Measurements from ENCODE around the gene PAFAH1B1.
"Not testable (repeated sequence)": the region's sequence is repeated elsewhere in the genome, so short reads cannot be mapped to it uniquely, and the experiment has no call there.

Gene PAFAH1B1

DNA sequence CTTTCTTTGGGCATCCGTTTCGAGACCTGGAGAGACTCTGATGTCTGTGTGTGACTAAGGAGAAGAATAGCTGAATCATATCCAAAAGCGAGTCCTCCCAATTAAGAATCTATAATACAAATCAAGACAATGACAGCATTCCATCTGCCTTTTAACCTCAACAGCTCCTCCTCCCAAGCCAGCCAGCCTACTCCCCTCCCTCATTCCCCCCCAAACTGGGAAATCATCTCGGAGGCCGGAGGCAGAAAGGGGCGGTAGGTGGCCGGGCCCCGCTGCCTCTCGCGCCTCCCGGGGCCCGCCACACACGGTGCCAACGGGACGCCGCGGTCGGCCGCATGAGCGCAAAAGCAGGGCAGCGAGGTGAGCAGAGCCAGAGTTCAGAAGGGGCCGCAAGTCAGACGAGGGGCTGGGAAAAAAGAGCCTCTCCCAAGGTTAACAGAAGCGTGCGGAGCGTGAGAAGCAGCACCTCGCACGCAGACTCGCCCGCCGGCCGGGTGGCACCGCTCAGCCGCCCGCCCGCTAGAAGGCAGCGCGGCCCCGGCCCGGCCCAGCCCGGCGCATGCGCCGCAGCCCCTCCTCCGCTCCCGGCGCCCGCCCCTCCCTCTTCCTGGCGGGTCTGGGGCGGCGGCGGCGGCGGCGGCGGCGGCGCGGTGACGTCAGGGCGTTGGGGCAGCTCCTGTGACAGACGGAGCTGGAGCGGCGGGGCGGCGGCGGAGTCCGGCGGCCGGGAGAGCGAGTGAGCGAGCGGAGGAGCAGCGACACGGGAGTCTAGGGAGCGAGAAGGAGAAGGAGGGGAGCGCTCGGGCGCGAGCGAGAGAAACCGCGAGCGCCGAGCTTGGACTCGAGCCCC lies at the start of gene PAFAH1B1:
Gene PAFAH1B1, plus strand, starts transcription at position 684 of the 850 bp plus-strand sequence. CDS start 44,635 bp downstream, outside the sequence.
- no peak for DNase-seq (ENCODE audit: low read depth)

- no peak for DNase-seq (ENCODE audit: low read depth)
These were observed 48.1 kb upstream of the PAFAH1B1 start for GRCh38 chr17:2545393-2545792.

- no peak for DNase-seq (ENCODE audit: low read depth)
These were observed 46.3 kb upstream of the PAFAH1B1 start for GRCh38 chr17:2547176-2547575.

- DNase-seq (ENCODE audit: low read depth), result not testable (repeated sequence)
These were observed 45.4 kb upstream of the PAFAH1B1 start for GRCh38 chr17:2548026-2548425.

DNA sequence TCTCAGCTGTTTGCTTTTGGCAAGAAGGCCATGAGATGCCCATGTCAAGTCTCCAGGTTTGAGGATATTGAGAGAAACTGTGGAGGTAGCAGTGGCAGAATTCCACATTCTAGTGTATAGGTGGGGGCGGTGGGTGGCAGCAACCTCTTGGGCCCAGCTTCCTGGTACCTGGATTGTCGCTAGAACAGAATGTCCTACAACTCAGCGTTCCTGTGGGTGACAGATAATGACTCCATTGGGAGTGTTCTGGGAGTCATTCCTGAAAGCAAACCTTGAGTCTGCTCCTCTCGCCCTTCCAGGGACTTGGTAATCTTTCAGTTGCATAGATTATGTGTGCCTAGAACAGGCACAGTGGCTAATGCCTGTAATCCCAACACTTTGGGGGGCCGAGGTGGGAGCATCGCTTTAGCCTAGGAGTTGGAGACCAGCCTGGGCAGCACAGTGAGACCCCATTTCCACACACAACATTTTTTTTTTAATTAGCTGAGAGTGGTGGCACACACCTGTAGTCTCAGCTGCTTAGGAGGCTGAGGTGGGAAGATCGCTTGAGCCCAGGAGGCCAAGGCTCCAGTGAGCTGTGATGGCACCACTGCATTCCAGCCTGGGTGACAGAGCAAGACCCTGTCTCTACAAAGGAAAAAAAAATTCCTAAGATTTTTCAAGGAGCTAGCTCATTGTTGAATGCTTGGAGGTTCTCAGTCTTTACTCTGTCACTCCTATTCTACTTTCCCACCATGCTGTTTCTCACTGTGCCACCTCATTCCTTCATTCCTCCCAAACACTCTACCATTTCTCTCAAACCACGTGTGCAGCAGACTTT lies 43.9 kb upstream of the PAFAH1B1 start:
- no peak for DNase-seq (ENCODE audit: low read depth)

DNA sequence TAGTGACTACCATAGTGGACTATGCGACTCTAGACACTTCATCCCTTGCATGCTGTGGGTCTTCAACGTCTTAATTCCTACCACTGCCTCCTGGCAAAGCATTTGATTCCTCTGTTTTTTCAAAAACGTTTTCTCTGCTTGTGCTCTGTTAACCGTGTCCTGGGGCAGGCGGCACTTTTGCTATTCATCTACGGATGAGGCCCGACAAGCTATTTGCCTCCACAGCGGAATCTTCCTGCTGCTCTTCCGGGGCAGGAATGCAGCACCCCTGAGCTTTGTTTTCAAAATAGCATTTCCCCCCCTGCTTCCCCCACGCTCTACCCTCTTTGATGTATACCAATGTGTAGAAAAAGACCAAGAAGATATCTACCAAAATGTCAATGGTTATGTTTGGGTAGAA lies 42.0 kb upstream of the PAFAH1B1 start:
- DNase-seq (ENCODE audit: low read depth), result no peak

DNA sequence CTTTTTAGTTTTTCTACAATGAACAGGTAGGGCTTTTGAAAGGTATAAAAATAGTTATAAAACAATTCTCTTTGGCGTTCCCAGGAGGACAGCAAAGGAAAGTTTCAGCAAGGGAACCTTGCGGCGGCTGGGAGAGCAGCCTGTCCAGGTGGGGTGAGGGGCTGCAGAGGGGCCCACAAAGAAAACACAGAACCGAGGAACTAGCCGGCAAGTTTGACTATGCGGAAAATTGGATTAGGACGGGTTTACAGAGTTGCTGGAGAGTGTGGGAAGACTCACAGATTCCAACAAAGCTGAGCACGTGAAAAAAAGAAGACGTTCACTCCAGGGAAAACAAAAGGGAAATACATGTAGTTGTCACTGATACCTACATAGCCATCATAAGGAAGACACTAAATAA lies 41.5 kb upstream of the PAFAH1B1 start:
- DNase-seq (ENCODE audit: low read depth), result no peak

DNA sequence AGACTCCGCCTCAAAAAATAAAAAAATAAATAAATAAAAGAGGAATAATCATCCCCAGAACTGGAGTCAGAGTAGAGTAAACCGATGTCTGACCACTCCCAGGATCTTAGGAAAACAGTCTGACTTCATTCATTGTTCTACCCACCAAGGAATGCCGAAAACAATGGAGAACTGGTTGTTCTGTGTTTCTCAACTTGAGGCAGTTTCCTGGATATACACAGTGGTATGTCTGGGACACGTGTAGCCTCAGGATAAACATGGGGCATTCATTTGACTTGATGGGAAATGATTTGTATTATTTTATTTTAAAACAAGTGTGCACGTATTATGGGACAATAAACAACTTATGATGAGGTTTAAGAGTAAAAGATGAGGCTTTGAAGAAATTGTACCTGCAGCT lies 32.8 kb upstream of the PAFAH1B1 start:
- no peak for DNase-seq (ENCODE audit: low read depth)

GRCh38 chr17:2562162-2562858 lies 31.1 kb upstream of the PAFAH1B1 start:
- no peak for DNase-seq (ENCODE audit: low read depth)

DNA sequence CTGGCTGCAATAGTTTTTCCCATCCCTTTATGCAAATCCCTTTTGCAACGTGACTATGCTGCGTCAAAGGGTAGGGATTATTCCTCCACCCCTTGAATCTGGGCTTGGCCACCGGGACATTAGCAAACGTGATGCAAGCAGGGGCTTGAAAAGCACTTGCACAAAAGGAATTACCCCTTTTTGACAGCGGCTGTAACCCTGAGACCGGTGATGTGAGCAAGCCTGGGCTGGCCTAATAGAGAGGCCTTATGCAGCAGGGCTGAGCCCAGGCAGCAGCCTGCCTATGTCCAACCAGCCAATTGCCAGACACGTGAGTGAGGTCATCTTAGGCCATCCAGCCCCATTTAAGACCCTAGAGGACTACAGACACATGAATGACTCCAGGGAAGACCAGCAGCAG lies 30.4 kb upstream of the PAFAH1B1 start:
- DNase-seq (ENCODE audit: low read depth), result no peak

DNA sequence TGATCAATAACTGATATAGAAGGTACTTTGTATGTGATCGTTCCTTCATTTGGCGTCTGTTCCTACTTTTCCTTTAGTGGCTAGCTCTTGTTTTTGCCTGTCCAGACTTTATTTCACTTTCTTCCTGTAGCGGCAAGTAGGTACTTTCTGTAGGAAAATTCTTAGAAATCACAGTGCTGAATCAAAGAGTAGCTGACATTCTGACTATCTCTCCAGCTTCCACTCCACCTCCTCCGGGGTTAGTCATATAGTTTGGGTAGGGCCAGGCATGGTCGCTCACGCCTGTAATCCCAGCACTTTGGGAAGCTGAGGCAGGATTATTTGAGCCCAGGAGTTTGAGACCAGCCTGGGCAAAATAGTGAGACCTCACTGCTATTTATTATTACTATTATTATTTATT lies 29.9 kb upstream of the PAFAH1B1 start:
- DNase-seq (ENCODE audit: low read depth), result no peak

DNA sequence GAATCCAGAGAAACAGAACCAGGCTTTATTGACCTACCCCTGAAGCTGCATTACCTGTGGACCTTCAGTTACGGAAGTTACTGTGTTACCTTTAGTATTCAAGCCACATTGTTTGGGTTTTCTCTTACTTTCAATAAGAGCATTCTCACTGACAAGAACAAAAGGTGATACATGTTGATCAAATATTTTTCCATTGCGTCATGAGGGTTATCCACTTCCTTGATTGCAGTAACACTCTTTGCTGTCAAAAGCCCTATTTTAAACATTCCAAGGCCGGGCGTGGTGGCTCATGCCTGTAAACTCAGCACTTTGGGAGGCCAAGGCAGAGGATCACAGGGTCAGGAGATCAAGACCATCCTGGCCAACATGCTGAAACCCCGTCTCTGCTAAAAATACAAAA lies 28.6 kb upstream of the PAFAH1B1 start:
- no peak for DNase-seq (ENCODE audit: low read depth)

DNA sequence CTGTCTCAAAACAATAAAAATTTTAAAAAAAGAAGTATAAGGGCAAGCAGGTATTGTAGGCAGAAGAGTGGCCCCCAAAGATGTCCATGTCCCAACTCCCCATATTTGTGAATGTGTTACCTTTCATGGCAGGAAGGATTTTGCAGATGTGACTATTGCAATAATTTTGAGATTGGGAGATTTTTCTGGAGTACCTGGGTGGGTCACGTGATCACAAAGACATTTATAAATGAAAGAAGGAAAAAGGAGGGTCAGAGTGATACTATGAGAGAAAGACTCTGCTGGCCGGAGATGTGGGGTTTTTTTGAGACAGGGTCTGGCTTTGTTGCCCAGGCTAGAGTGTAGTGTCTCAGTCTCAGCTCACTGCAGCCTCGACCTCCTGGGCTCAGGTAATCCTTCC lies 27.4 kb upstream of the PAFAH1B1 start:
- DNase-seq (ENCODE audit: low read depth), result no peak

GRCh38 chr17:2571523-2572303 lies 21.7 kb upstream of the PAFAH1B1 start:
- DNase-seq (ENCODE audit: low read depth), result no peak

DNA sequence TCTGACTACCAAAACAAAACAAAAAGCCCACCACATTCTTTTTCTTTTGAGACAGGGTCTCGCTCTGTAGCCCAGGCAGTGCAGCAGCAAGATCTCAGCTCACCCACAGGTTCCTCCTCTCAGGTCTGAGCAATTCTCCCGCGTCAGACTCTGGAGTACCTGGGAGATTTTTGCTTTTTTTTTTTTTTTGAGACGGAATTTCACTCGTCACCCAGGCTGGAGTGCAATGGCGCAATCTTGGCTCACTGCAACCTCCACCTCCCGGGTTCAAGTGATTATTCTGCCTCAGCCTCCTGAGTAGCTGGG lies 21.2 kb upstream of the PAFAH1B1 start:
- DNase-seq (ENCODE audit: low read depth), result not testable (repeated sequence)

- no peak for DNase-seq (ENCODE audit: low read depth)
These were observed 13.3 kb upstream of the PAFAH1B1 start for GRCh38 chr17:2580151-2580550.

GRCh38 chr17:2580661-2581060 lies 12.8 kb upstream of the PAFAH1B1 start:
- no peak for DNase-seq (ENCODE audit: low read depth)

DNA sequence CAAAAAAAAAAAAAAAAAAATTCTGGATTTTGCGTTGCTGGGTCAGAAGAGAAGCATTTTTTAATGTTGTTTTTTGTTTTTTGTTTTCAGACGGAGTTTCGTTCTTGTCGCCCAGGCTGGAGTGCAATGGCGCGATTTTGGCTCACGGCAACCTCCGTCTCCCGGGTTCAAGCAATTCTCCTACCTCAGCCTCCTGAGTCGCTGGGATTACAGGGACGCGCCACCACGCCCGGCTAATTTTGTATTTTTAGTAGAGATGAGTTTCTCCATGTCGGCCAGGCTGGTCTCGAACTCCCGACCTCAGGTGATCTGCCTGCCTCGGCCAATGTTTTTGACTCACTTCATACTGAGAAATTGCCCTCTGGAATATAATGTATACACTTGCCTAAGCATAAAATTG lies 11.0 kb upstream of the PAFAH1B1 start:
- no peak for DNase-seq (ENCODE audit: low read depth)

- DNase-seq (ENCODE audit: low read depth), result no peak
These were observed 2.3 kb upstream of the PAFAH1B1 start for GRCh38 chr17:2591040-2591640.

- DNase-seq (ENCODE audit: low read depth), result no peak
These were observed 617 bp downstream of the PAFAH1B1 start for GRCh38 chr17:2593821-2594721.
